ENCODE data around the gene TCEAL6.

The TCEAL6 gene

DNA sequence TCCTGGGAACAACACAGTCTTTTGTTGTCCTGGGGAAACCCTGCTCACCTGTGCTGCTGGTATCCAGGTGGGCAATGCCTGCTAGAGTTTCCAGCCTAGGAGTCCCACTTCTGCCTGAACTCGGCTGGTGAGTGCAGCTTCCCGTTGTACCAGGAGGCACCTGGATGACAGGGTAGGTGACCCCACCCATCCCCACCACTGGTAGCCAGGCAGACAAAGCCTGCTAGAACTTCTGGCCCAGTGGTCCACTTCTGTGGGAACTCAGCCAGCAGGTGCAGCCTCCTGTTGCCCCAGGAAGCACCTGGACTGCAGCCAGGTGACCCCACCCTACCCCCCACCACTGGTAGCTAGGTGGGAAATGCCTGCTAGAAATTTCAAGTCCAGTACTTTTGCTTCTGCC lies 26.5 kb downstream of the TCEAL6 start:
- H3K27me3 ChIP-seq (replicated peaks in 2 of 5; ENCODE audit: control insufficient read depth in 4 of 5, insufficient read depth in 5 of 5, low read length in 4 of 5) = peaks cover 0 to 5% (median 0%) of the 10 kb centered on the region in 5 experiments
- H3K9me3 ChIP-seq (ENCODE audit: control extremely low read depth in 1 of 5, control insufficient read depth in 4 of 5, insufficient read depth in 2 of 5, low read depth in 1 of 5, low read length in 4 of 5) = no peaks in the 10 kb centered on the region
- ChIA-PET POLR2A (no interaction called here), CTCF (no interaction called here)
- H3K36me3 ChIP-seq (ENCODE audit: control insufficient read depth in 4 of 4, insufficient read depth in 4 of 4, low read length in 3 of 4) = no peaks in the 10 kb centered on the region
- no peak for DNase-seq
- H3K4me1 ChIP-seq (ENCODE audit: control extremely low read depth in 1 of 4, control insufficient read depth in 4 of 4, insufficient read depth in 4 of 4, low read length in 3 of 4) = no peaks in the 10 kb centered on the region
- WGBS (ENCODE audit: insufficient coverage) = 89% methylated on average over 2 of the region's 2 CpGs
- no peak overlapping the region for H3K27ac ChIP-seq (ENCODE audit: insufficient read depth in 1 of 2, low read depth in 1 of 2, low read length in 2 of 2, poor library complexity in 1 of 2, severe bottlenecking in 2 of 2)
- H3K4me3 ChIP-seq (ENCODE audit: control insufficient read depth in 1 of 7, extremely low read depth in 1 of 7, insufficient read depth in 4 of 7, low read depth in 2 of 7, low read length in 6 of 7) = no peak overlapping the region

DNA sequence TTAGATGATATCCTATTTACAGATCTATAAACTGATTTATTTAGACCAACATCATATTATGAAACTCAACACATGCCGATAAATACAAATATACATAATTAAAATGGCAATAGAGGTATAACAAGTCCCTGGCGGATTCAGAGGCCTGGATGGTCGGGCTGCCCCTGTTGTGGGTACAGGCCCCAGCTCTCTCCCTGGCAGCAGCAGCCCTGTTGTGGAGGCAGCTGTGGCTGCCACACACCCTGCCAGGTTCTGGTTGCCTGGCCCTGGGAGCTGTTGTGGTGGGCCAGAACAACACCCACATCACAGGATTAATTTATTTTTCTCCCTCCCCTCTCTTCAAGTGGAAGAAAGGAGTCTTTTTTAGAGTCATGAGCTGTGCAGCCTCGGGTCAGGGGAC lies 28.9 kb downstream of the TCEAL6 start:
- ChIA-PET POLR2A (no interaction called here), CTCF (no interaction called here)
- Histone ChIP-seq H3K4me3 (ENCODE audit: control insufficient read depth in 1 of 7, extremely low read depth in 1 of 7, insufficient read depth in 4 of 7, low read depth in 2 of 7, low read length in 6 of 7) (no peak overlapping the region), H3K27me3 (replicated peaks in 2 of 5; ENCODE audit: control insufficient read depth in 4 of 5, insufficient read depth in 5 of 5, low read length in 4 of 5) (peaks cover 0 to 5% (median 0%) of the 10 kb centered on the region in 5 experiments), H3K27ac (ENCODE audit: insufficient read depth in 1 of 2, low read depth in 1 of 2, low read length in 2 of 2, poor library complexity in 1 of 2, severe bottlenecking in 2 of 2) (no peak overlapping the region), H3K36me3 (ENCODE audit: control insufficient read depth in 4 of 4, insufficient read depth in 4 of 4, low read length in 3 of 4) (no peaks in the 10 kb centered on the region), H3K4me1 (ENCODE audit: control extremely low read depth in 1 of 4, control insufficient read depth in 4 of 4, insufficient read depth in 4 of 4, low read length in 3 of 4) (no peaks in the 10 kb centered on the region), H3K9me3 (ENCODE audit: control extremely low read depth in 1 of 5, control insufficient read depth in 4 of 5, insufficient read depth in 2 of 5, low read depth in 1 of 5, low read length in 4 of 5) (no peaks in the 10 kb centered on the region)
- DNase-seq = no peak
- WGBS (ENCODE audit: insufficient coverage) = 74% methylated on average over 3 of the region's 4 CpGs
